Nephron progenitor cell (in vitro differentiated cells): Measurements from ENCODE around the gene SERPINI2.

ENCODE experiments used
- DNase-seq: peaks from one replicate; pipeline ENCODE4 v3.0.0; 2021
- H3K27ac Mint-ChIP-seq: 2 replicates; pipeline ENCODE4 v1.8.0; 2021; ENCODE audit warnings: mild to moderate bottlenecking, moderate library complexity, mixed read lengths
- H3K27me3 Mint-ChIP-seq: 2 replicates; pipeline ENCODE4 v1.8.0; 2021; ENCODE audit warnings: mild to moderate bottlenecking, low read depth, mixed read lengths; ENCODE audit not compliant: poor library complexity
- H3K36me3 Mint-ChIP-seq: 2 replicates; pipeline ENCODE4 v1.8.0; 2021; ENCODE audit warnings: low read depth, mixed read lengths
- H3K4me1 Mint-ChIP-seq: 2 replicates; pipeline ENCODE4 v1.8.0; 2021; ENCODE audit warnings: mixed read lengths
- H3K4me3 Mint-ChIP-seq: 2 replicates; pipeline ENCODE4 v1.8.0; 2021; ENCODE audit warnings: mild to moderate bottlenecking, moderate library complexity, mixed read lengths
- H3K9me3 Mint-ChIP-seq: 2 replicates; pipeline ENCODE4 v1.8.0; 2021; ENCODE audit warnings: mild to moderate bottlenecking, moderate library complexity, mixed read lengths
- CTCF ChIP-seq: fragments of 200-600 bp; sonication (generic); IDR thresholded peaks from 2 replicates; pipeline ENCODE4 v1.5.0; 2021; ENCODE audit warnings: antibody characterized with exemption

The SERPINI2 gene, protein sequence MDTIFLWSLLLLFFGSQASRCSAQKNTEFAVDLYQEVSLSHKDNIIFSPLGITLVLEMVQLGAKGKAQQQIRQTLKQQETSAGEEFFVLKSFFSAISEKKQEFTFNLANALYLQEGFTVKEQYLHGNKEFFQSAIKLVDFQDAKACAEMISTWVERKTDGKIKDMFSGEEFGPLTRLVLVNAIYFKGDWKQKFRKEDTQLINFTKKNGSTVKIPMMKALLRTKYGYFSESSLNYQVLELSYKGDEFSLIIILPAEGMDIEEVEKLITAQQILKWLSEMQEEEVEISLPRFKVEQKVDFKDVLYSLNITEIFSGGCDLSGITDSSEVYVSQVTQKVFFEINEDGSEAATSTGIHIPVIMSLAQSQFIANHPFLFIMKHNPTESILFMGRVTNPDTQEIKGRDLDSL

DNA sequence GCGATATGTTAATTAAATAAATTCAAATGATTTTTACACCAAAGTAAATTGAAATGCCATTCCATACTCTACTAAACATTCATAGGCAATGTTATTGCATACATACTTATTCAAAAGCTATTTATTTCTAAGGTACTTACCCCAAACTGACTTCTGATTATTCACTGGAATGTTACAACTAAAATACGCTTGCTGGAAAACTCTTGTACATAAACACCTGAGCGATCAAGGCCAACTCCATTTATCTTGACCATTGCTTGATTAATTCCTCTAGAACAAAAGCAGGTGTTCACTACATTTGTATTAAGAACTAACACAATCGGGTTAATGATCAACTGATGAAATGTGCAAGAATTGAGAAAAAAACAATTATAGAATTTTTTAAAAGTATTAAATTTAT, at the start of gene SERPINI2:
SERPINI2 (minus strand) TSS at position 180 of the 400 bp plus-strand sequence. CDS start 2,208 bp downstream, outside the sequence.
- Mint-ChIP-seq H3K27me3 (no peaks in the 10 kb centered on the region), H3K9me3 (no peaks in the 10 kb centered on the region), H3K4me3 (no peak within 1 kb of the TSS)

GRCh38 chr3:167521006-167521355, 47.1 kb upstream of the SERPINI2 start:
- DNase-seq = no peak
- no peak for TF ChIP-seq CTCF

More for the DNA sequence above, at the start of gene SERPINI2:
- Mint-ChIP-seq H3K36me3 (no peaks in the 10 kb centered on the region), H3K4me1 (no peaks in the 10 kb centered on the region), H3K27ac (no peak within 1 kb of the TSS)
- no peak for TF ChIP-seq CTCF
- DNase-seq = no peak

GRCh38 chr3:167520266-167521005, 46.6 kb upstream of the SERPINI2 start:
- peaks cover 10% of the 10 kb centered on the region for H3K9me3 Mint-ChIP-seq
- H3K4me3 Mint-ChIP-seq = no peak overlapping the region
- no peaks in the 10 kb centered on the region for H3K4me1 Mint-ChIP-seq
- TF ChIP-seq CTCF = no peak
- no peak for DNase-seq
- no peaks in the 10 kb centered on the region for H3K36me3 Mint-ChIP-seq
- H3K27me3 Mint-ChIP-seq = no peaks in the 10 kb centered on the region
- H3K27ac Mint-ChIP-seq = no peak overlapping the region

More at GRCh38 chr3:167521006-167521355, 47.1 kb upstream of the SERPINI2 start:
- peaks cover 10% of the 10 kb centered on the region for H3K9me3 Mint-ChIP-seq
- H3K36me3 Mint-ChIP-seq = no peaks in the 10 kb centered on the region
- no peak overlapping the region for H3K27ac Mint-ChIP-seq
- H3K4me1 Mint-ChIP-seq = no peaks in the 10 kb centered on the region
- H3K4me3 Mint-ChIP-seq = no peak overlapping the region
- no peaks in the 10 kb centered on the region for H3K27me3 Mint-ChIP-seq

- no peak for TF ChIP-seq CTCF
- Mint-ChIP-seq H3K4me1 (no peaks in the 10 kb centered on the region), H3K4me3 (no peak overlapping the region), H3K36me3 (no peaks in the 10 kb centered on the region), H3K9me3 (no peaks in the 10 kb centered on the region), H3K27me3 (no peaks in the 10 kb centered on the region), H3K27ac (no peak overlapping the region)
- DNase-seq = no peak
Observed at GRCh38 chr3:167507954-167508353, 34.1 kb upstream of the SERPINI2 start.

- Mint-ChIP-seq H3K27ac (no peak overlapping the region), H3K4me3 (no peak overlapping the region), H3K36me3 (no peaks in the 10 kb centered on the region), H3K4me1 (peaks cover 4% of the 10 kb centered on the region), H3K27me3 (no peaks in the 10 kb centered on the region), H3K9me3 (no peaks in the 10 kb centered on the region)
- no peak for DNase-seq
- no peak for TF ChIP-seq CTCF
Observed at GRCh38 chr3:167502401-167502800, 28.6 kb upstream of the SERPINI2 start.
